Subcutaneous abdominal adipose tissue (tissue), 5 donors: ENCODE measurements around the gene TSC22D1.
A peak's percentile ranks its signal among the peaks of the same experiment; 100 is the strongest.

Experiments used
- H3K27ac ChIP-seq: one replicate; pipeline ENCODE4 v1.7.0; 2013; ENCODE audit warnings: low read depth, mild to moderate bottlenecking, inconsistent platforms, low read length, moderate library complexity
- H3K27me3 ChIP-seq, 5 donors: one replicate each; pipeline ENCODE4 v1.7.0; 2013; ENCODE audit warnings: low read length in 5 of 5, inconsistent platforms in 1 of 5; ENCODE audit not compliant: control insufficient read depth in 5 of 5, insufficient read depth in 4 of 5
- H3K36me3 ChIP-seq, 5 donors: one replicate each; pipeline ENCODE4 v1.7.0; 2013; ENCODE audit warnings: low read length in 5 of 5; ENCODE audit not compliant: control insufficient read depth in 5 of 5, insufficient read depth in 5 of 5
- H3K4me1 ChIP-seq, 5 donors: one replicate each; pipeline ENCODE4 v1.7.0; 2013; ENCODE audit warnings: low read length in 5 of 5, mild to moderate bottlenecking in 3 of 5, moderate library complexity in 1 of 5; ENCODE audit not compliant: control insufficient read depth in 5 of 5, insufficient read depth in 5 of 5
- H3K4me3 ChIP-seq, 5 donors: one replicate each; pipeline ENCODE4 v1.7.0; 2013; ENCODE audit warnings: low read length in 5 of 5, low read depth in 1 of 5
- H3K9ac ChIP-seq, 5 donors: one replicate each; pipeline ENCODE4 v1.7.0; 2013; ENCODE audit warnings: low read length in 5 of 5, mild to moderate bottlenecking in 4 of 5, moderate library complexity in 3 of 5
- H3K9me3 ChIP-seq, 5 donors: one replicate each; pipeline ENCODE4 v1.7.0; 2013; ENCODE audit warnings: low read length in 5 of 5; ENCODE audit not compliant: control insufficient read depth in 5 of 5
- donor health status: healthy.
- donor health status: healthy.
- donor health status: healthy.
- donor health status: healthy.
- donor health status: healthy.

The TSC22D1 gene

GRCh38 chr13:44435142-44435918 is 140.8 kb downstream of the TSC22D1 start:
- peak overlapping the region; percentile 77 to 88 (median 87) for H3K9ac ChIP-seq
- H3K36me3 ChIP-seq: peaks cover 5 to 16% (median 14%) of the 10 kb centered on the region in 5 donors
- peaks cover 5 to 40% (median 32%) of the 10 kb centered on the region in 5 donors for H3K4me1 ChIP-seq
- peak overlapping the region; percentile 89 for H3K27ac ChIP-seq
- no peaks in the 10 kb centered on the region for H3K27me3 ChIP-seq
- peak overlapping the region; percentile 80 to 93 (median 87) for H3K4me3 ChIP-seq
- H3K9me3 ChIP-seq: no peaks in the 10 kb centered on the region

GRCh38 chr13:44434766-44435141 is 141.4 kb downstream of the TSC22D1 start:
- Histone ChIP-seq H3K4me1 (peaks cover 5 to 40% (median 32%) of the 10 kb centered on the region in 5 donors), H3K36me3 (peaks cover 5 to 16% (median 14%) of the 10 kb centered on the region in 5 donors), H3K4me3 (peak overlapping the region; percentile 71 to 92 (median 83)), H3K9me3 (no peaks in the 10 kb centered on the region), H3K9ac (peak overlapping the region in 4 of 5 donors; percentile 53 to 75 (median 66)), H3K27ac (peak overlapping the region; percentile 89), H3K27me3 (no peaks in the 10 kb centered on the region)

GRCh38 chr13:44433863-44434765 is 142.0 kb downstream of the TSC22D1 start:
- H3K4me3 ChIP-seq: peak overlapping the region; percentile 22 to 92 (median 83)
- H3K27ac ChIP-seq: peak overlapping the region; percentile 89
- H3K36me3 ChIP-seq: peaks cover 5 to 16% (median 14%) of the 10 kb centered on the region in 5 donors
- H3K9me3 ChIP-seq: no peaks in the 10 kb centered on the region
- H3K27me3 ChIP-seq: no peaks in the 10 kb centered on the region
- peaks cover 5 to 40% (median 32%) of the 10 kb centered on the region in 5 donors for H3K4me1 ChIP-seq
- H3K9ac ChIP-seq: peak overlapping the region in 4 of 5 donors; percentile 53 to 75 (median 66)

- H3K4me1 ChIP-seq: peaks cover 4 to 38% (median 30%) of the 10 kb centered on the region in 5 donors
- no peak overlapping the region for H3K27ac ChIP-seq
- H3K4me3 ChIP-seq: no peak overlapping the region
- H3K9ac ChIP-seq: no peak overlapping the region
- H3K36me3 ChIP-seq: peaks cover 5 to 16% (median 14%) of the 10 kb centered on the region in 5 donors
- H3K27me3 ChIP-seq: no peaks in the 10 kb centered on the region
- H3K9me3 ChIP-seq: no peaks in the 10 kb centered on the region
Measured at GRCh38 chr13:44432650-44433049, 143.5 kb downstream of the TSC22D1 start.

DNA sequence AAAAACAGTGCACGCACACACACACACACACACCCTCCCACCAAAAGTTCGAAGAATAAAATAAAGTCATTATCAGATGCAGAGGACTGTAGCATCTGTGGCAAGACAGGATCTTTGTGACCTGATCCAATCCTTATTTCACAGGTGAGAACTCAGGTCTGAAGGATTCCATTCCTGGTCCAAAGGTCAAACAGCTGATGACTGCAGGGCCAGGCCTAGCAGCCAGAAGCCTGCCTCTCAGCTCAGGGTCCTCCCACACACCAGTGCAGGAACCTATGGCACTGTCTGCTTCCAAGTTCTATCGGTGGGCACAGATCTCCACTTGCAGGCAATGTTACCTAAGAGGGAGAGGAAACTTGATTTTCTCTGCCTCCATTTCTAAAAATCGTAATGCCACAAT is 145.0 kb downstream of the TSC22D1 start:
- no peaks in the 10 kb centered on the region for H3K27me3 ChIP-seq

GRCh38 chr13:44429311-44429710 is 146.8 kb downstream of the TSC22D1 start:
- Histone ChIP-seq H3K4me1 (peaks cover 1 to 17% (median 10%) of the 10 kb centered on the region in 5 donors), H3K27ac (no peak overlapping the region), H3K27me3 (no peaks in the 10 kb centered on the region), H3K36me3 (peaks cover 5 to 13% (median 12%) of the 10 kb centered on the region in 5 donors), H3K9me3 (no peaks in the 10 kb centered on the region), H3K9ac (no peak overlapping the region), H3K4me3 (no peak overlapping the region)

More for the DNA sequence above, 145.0 kb downstream of the TSC22D1 start:
- Histone ChIP-seq H3K36me3 (peaks cover 5 to 16% (median 14%) of the 10 kb centered on the region in 5 donors), H3K9ac (no peak overlapping the region), H3K27ac (no peak overlapping the region), H3K4me3 (no peak overlapping the region), H3K9me3 (no peaks in the 10 kb centered on the region), H3K4me1 (peaks cover 1 to 25% (median 22%) of the 10 kb centered on the region in 5 donors)

- Histone ChIP-seq H3K4me3 (no peak overlapping the region), H3K9ac (no peak overlapping the region), H3K27ac (no peak overlapping the region), H3K4me1 (peaks cover 0 to 17% (median 0%) of the 10 kb centered on the region in 5 donors), H3K36me3 (no peaks in the 10 kb centered on the region), H3K27me3 (peaks cover 0 to 9% (median 0%) of the 10 kb centered on the region in 5 donors), H3K9me3 (no peaks in the 10 kb centered on the region)
Measured at GRCh38 chr13:44426461-44426860, 149.7 kb downstream of the TSC22D1 start.

GRCh38 chr13:44425815-44426078 is 150.4 kb downstream of the TSC22D1 start:
- Histone ChIP-seq H3K9me3 (no peaks in the 10 kb centered on the region), H3K4me1 (peaks cover 0 to 17% (median 0%) of the 10 kb centered on the region in 5 donors), H3K27me3 (peaks cover 0 to 9% (median 0%) of the 10 kb centered on the region in 5 donors), H3K27ac (no peak overlapping the region), H3K4me3 (no peak overlapping the region), H3K36me3 (no peaks in the 10 kb centered on the region), H3K9ac (no peak overlapping the region)

GRCh38 chr13:44425041-44425814 is 150.9 kb downstream of the TSC22D1 start:
- Histone ChIP-seq H3K4me3 (no peak overlapping the region), H3K9ac (no peak overlapping the region), H3K27me3 (peaks cover 0 to 9% (median 0%) of the 10 kb centered on the region in 5 donors), H3K4me1 (peaks cover 0 to 17% (median 0%) of the 10 kb centered on the region in 5 donors), H3K9me3 (no peaks in the 10 kb centered on the region), H3K36me3 (no peaks in the 10 kb centered on the region), H3K27ac (no peak overlapping the region)
